ENCODE results near the gene NAA15. TPM values are rescaled to one million over a fixed set of nuclear protein-coding genes. Genes with fewer than 3 reads are reported as not detected.
"Not testable (repeated sequence)": the region's sequence is repeated elsewhere in the genome, so short reads cannot be mapped to it uniquely, and the experiment has no call there.

The NAA15 gene
- total RNA-seq, result 10 to 100 TPM; 30.0 to 42.3 (median 33.2) TPM

DNA sequence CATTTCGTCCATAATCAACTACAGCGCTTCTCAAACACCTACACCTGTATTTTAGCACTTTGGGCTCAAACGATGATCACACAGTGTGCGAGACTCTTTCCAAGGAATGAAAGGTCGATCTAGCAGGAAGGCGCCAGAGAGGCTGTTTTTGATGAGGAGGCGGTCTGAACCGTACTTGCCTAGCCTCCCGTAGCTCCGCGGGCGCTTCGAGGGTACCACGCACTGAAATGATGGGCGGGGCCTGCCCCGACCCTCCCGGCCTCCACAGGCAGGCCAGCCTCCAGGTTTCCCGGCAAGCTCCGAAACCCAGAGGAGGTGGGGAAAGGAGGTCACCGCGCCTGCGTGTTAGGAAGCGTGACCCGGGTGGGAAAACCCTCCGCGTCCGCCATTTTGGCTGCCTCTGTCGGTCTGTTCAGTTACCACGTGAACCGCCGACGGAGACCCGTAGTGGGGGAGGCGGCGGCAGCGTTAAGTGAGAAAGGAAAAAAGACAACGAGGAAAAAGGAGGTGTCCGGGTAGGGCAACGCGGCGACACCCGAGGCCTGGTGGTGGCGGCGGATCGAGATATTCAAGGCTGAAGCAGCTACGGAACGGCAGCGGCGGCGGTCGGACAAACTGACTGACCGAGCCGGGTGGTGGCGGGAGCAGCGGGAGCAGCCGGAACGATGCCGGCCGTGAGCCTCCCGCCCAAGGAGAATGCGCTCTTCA is at the start of gene NAA15:
NAA15 (plus strand) TSS at position 393 of the 708 bp plus-strand sequence; CDS start at position 666, 273 bp downstream.
- Histone ChIP-seq H3K27me3 (no peaks in the 10 kb centered on the region), H3K27ac (peak within 1 kb of the TSS; percentile 88 to 96 (median 94)), H3K4me3 (peak within 1 kb of the TSS; percentile 82 to 99 (median 96)), H3K9me3 (no peaks in the 10 kb centered on the region), H3K4me1 (peaks cover 0 to 60% (median 25%) of the 10 kb centered on the region in 4 donors), H3K36me3 (peaks cover 0 to 8% (median 0%) of the 10 kb centered on the region in 3 donors)
- peak; percentile 89 to 93 for DNase-seq (ENCODE audit: low spot score in 2 of 2)
- 0 to 1% methylated on average over 61 of the region's 61 CpGs for WGBS, 2 donors
- TF ChIP-seq POLR2A (IDR thresholded peaks at IDR 0.05) (peak; percentile 67 to 72), EP300 (IDR thresholded peaks at IDR 0.05) (peak; percentile 75 to 94)
- TF ChIP-seq, protein P1, sequence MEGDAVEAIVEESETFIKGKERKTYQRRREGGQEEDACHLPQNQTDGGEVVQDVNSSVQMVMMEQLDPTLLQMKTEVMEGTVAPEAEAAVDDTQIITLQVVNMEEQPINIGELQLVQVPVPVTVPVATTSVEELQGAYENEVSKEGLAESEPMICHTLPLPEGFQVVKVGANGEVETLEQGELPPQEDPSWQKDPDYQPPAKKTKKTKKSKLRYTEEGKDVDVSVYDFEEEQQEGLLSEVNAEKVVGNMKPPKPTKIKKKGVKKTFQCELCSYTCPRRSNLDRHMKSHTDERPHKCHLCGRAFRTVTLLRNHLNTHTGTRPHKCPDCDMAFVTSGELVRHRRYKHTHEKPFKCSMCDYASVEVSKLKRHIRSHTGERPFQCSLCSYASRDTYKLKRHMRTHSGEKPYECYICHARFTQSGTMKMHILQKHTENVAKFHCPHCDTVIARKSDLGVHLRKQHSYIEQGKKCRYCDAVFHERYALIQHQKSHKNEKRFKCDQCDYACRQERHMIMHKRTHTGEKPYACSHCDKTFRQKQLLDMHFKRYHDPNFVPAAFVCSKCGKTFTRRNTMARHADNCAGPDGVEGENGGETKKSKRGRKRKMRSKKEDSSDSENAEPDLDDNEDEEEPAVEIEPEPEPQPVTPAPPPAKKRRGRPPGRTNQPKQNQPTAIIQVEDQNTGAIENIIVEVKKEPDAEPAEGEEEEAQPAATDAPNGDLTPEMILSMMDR (IDR thresholded peaks at IDR 0.05), result no peak

- Histone ChIP-seq H3K27ac (no peak overlapping the region), H3K4me1 (no peaks in the 10 kb centered on the region), H3K9me3 (no peaks in the 10 kb centered on the region), H3K36me3 (no peaks in the 10 kb centered on the region), H3K27me3 (no peaks in the 10 kb centered on the region), H3K4me3 (no peak overlapping the region)
- TF ChIP-seq EP300 (IDR thresholded peaks at IDR 0.05), result no peak
- TF ChIP-seq, protein P1 (IDR thresholded peaks at IDR 0.05), result no peak
- no peak for TF ChIP-seq POLR2A (IDR thresholded peaks at IDR 0.05)
- DNase-seq (ENCODE audit: low spot score in 2 of 2), result no peak
These were observed 48.3 kb upstream of the NAA15 start for GRCh38 chr4:139253046-139253445.

DNA sequence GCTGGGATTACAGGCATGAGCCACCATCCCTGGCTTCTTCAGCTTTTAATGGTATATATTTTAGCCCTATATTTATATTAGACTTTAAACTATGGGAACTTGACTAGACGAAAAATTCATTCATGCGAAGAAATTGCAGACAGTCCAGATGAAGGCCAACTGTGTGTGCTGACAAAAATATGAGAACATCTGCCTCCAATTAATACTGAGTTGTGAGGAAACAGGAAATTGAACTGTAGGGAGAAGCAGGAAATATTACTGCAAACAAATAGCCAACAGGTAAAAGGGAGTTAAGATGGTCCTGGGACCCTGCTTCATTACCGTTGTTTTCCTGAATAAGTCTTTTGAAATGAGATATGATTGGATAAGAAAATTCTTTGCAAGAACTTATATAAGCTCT is 47.6 kb upstream of the NAA15 start:
- H3K36me3 ChIP-seq, result no peaks in the 10 kb centered on the region
- H3K4me1 ChIP-seq, result no peaks in the 10 kb centered on the region
- no peak overlapping the region for H3K4me3 ChIP-seq
- 69 to 72% methylated on average over 3 of the region's 3 CpGs for WGBS, 2 donors
- TF ChIP-seq EP300 (IDR thresholded peaks at IDR 0.05) (no peak), POLR2A (IDR thresholded peaks at IDR 0.05) (no peak)
- TF ChIP-seq, protein P1 (IDR thresholded peaks at IDR 0.05), result no peak
- no peaks in the 10 kb centered on the region for H3K27me3 ChIP-seq
- no peak overlapping the region for H3K27ac ChIP-seq
- H3K9me3 ChIP-seq, result no peaks in the 10 kb centered on the region
- no peak for DNase-seq (ENCODE audit: low spot score in 2 of 2)

DNA sequence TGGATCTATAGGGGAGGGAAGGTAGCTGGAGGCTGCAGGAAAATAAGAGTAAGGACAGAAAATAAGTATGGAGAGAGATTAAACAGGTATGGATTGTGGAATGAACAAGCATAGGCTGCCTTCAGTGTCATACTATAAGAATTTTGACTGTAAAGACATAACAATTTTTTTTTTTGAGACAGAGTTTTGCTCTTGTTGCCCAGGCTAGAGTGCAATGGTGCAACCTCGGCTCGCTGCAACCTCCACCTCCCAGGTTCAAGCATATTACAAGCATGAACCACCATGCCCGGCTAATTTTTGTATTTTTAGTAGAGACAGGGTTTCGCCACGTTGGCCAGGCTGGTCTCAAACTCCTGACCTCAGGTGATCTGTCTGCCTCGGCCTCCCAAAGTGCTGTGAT is 45.7 kb upstream of the NAA15 start:
- H3K36me3 ChIP-seq; H3K4me3 ChIP-seq; H3K9me3 ChIP-seq; DNase-seq (ENCODE audit: low spot score in 2 of 2); H3K27ac ChIP-seq; H3K27me3 ChIP-seq; H3K4me1 ChIP-seq: not testable (repeated sequence)
- WGBS, 2 donors, result 91 to 93% methylated on average over 6 of the region's 6 CpGs

- H3K36me3 ChIP-seq, result no peaks in the 10 kb centered on the region
- 34% methylated on average over 2 of the region's 2 CpGs for WGBS, 2 donors
- no peak overlapping the region for H3K4me3 ChIP-seq
- TF ChIP-seq, protein P1 (IDR thresholded peaks at IDR 0.05), result no peak
- TF ChIP-seq POLR2A (IDR thresholded peaks at IDR 0.05) (no peak), EP300 (IDR thresholded peaks at IDR 0.05) (no peak)
- no peak overlapping the region for H3K27ac ChIP-seq
- no peak for DNase-seq (ENCODE audit: low spot score in 2 of 2)
- H3K4me1 ChIP-seq, result no peaks in the 10 kb centered on the region
- no peaks in the 10 kb centered on the region for H3K27me3 ChIP-seq
- H3K9me3 ChIP-seq, result no peaks in the 10 kb centered on the region
These were observed 45.0 kb upstream of the NAA15 start for GRCh38 chr4:139256349-139256748.

Measured in tibial nerve (tissue), 4 donors.